Liver (tissue), 9 donors: ENCODE data around the gene DENND2D. TPM values are rescaled to one million over a fixed set of nuclear protein-coding genes. Genes with fewer than 3 reads are reported as not detected.

Source experiments
- DNase-seq: peaks from one replicate; pipeline ENCODE4 v3.0.0-alpha.2; 2017; ENCODE audit warnings: low spot score
- H3K27ac ChIP-seq, 2 donors: one replicate each; pipeline ENCODE4 v1.7.0; 2013; ENCODE audit warnings: inconsistent platforms in 2 of 2, low read length in 2 of 2, control low read depth in 1 of 2, low read depth in 1 of 2, mild to moderate bottlenecking in 1 of 2
- H3K27me3 ChIP-seq, 4 donors: one replicate each; pipeline versions ENCODE4 v1.6.1 to v1.7.0; 2013; ENCODE audit warnings: low read length in 3 of 4, inconsistent platforms in 1 of 4, mild to moderate bottlenecking in 1 of 4, moderate library complexity in 1 of 4; ENCODE audit not compliant: control insufficient read depth in 4 of 4, insufficient read depth in 4 of 4
- H3K36me3 ChIP-seq, 4 donors: one replicate each; pipeline versions ENCODE4 v1.6.1 to v1.7.0; 2013; ENCODE audit warnings: low read length in 3 of 4, mild to moderate bottlenecking in 3 of 4, low read depth in 1 of 4, moderate library complexity in 1 of 4; ENCODE audit not compliant: control insufficient read depth in 4 of 4, insufficient read depth in 3 of 4
- H3K4me1 ChIP-seq, 4 donors: one replicate each; pipeline versions ENCODE4 v1.6.1 to v1.7.0; 2013; ENCODE audit warnings: low read length in 3 of 4, mild to moderate bottlenecking in 3 of 4, moderate library complexity in 1 of 4; ENCODE audit not compliant: control insufficient read depth in 4 of 4, insufficient read depth in 4 of 4
- H3K4me3 ChIP-seq, 3 donors: one replicate each; pipeline versions ENCODE4 v1.6.1 to v1.7.0; 2013; ENCODE audit warnings: low read length in 3 of 3, control low read depth in 1 of 3, low read depth in 1 of 3, mild to moderate bottlenecking in 1 of 3
- H3K9ac ChIP-seq, 2 donors: one replicate each; pipeline ENCODE4 v1.7.0; 2013; ENCODE audit warnings: low read length in 2 of 2, mild to moderate bottlenecking in 2 of 2, moderate library complexity in 2 of 2, control low read depth in 1 of 2, low read depth in 1 of 2
- H3K9me3 ChIP-seq, 4 donors: one replicate each; pipeline versions ENCODE4 v1.6.1 to v1.7.0; 2013; ENCODE audit warnings: low read length in 3 of 4; ENCODE audit not compliant: control insufficient read depth in 4 of 4
- EGR1 ChIP-seq, 2 donors: IDR thresholded peaks; 2 replicates each; pipeline ENCODE4 v1.6.1; 2016 to 2018; ENCODE audit warnings: antibody characterized with exemption in 2 of 2, low read depth in 2 of 2
- FOXA1 ChIP-seq: IDR thresholded peaks from 2 replicates; pipeline ENCODE4 v1.6.1; 2016; ENCODE audit warnings: antibody characterized with exemption
- FOXA2 ChIP-seq: IDR thresholded peaks from 2 replicates; pipeline ENCODE4 v1.6.1; 2016; ENCODE audit warnings: antibody characterized with exemption
- GABPA ChIP-seq, 2 donors: IDR thresholded peaks in 1 of 2; conservative IDR thresholded peaks in 1 of 2; 2 replicates each; pipeline ENCODE4 v1.6.1; 2016; ENCODE audit warnings: antibody characterized with exemption in 2 of 2, mild to moderate bottlenecking in 1 of 2, moderate library complexity in 1 of 2
- HNF4A ChIP-seq, 2 donors: conservative IDR thresholded peaks; 2 replicates each; pipeline ENCODE4 v1.6.1; 2016; ENCODE audit warnings: antibody characterized with exemption in 2 of 2, mild to moderate bottlenecking in 2 of 2
- HNF4G ChIP-seq: IDR thresholded peaks from 2 replicates; pipeline ENCODE4 v1.6.1; 2016; ENCODE audit warnings: antibody characterized with exemption
- JUND ChIP-seq, 2 donors: IDR thresholded peaks; 2 replicates each; pipeline ENCODE4 v1.6.1; 2016; ENCODE audit warnings: antibody characterized with exemption in 2 of 2
- NR2F2 ChIP-seq: IDR thresholded peaks from 2 replicates; pipeline ENCODE4 v1.6.1; 2016; ENCODE audit warnings: antibody characterized with exemption
- RAD21 ChIP-seq, 2 donors: IDR thresholded peaks; 2 replicates each; pipeline ENCODE4 v1.6.1; 2016; ENCODE audit warnings: antibody characterized with exemption in 2 of 2, mild to moderate bottlenecking in 2 of 2
- RXRA ChIP-seq, 2 donors: IDR thresholded peaks; 2 replicates each; pipeline ENCODE4 v1.6.1; 2017 to 2018; ENCODE audit warnings: antibody characterized with exemption in 2 of 2, mild to moderate bottlenecking in 1 of 2
- SP1 ChIP-seq: IDR thresholded peaks from 2 replicates; pipeline ENCODE4 v1.6.1; 2018; ENCODE audit warnings: antibody characterized with exemption, mild to moderate bottlenecking
- TAF1 ChIP-seq: conservative IDR thresholded peaks from 2 replicates; pipeline ENCODE4 v1.6.1; 2016; ENCODE audit warnings: antibody characterized with exemption, mild to moderate bottlenecking
- YY1 ChIP-seq: IDR thresholded peaks from 2 replicates; pipeline ENCODE4 v1.6.1; 2016; ENCODE audit warnings: antibody characterized with exemption, mild to moderate bottlenecking
- WGBS: extraction: QIAGEN DNeasy Blood & Tissue Kit; methylation state at CpG from one replicate; pipeline ENCODE4 v1.1.7; 2013; 5-methylcytosine and 5-hydroxymethylcytosine counted together
- polyA plus RNA-seq, 2 donors: library from polyadenylated mRNA; stranded (reverse) in 1 of 2; unstranded in 1 of 2; fragments of 200-250 nt in 1 of 2; fragments of >200 nt in 1 of 2; fragmentation: Nextera tagmentation in 1 of 2; extraction: Ambion mirVana in 1 of 2; gene quantifications; one replicate each; pipeline versions ENCODE4 v1.2.1 to v1.2.3, GENCODE V29; 2013 to 2015
- total RNA-seq, 2 donors: library from RNA; depleted of rRNA; stranded (reverse); fragments of >200 nt; gene quantifications; one replicate each; pipeline ENCODE4 v1.2.3, GENCODE V29; 2014
- TF ChIP-seq, protein P1 (sequence below): IDR thresholded peaks from 2 replicates; pipeline ENCODE4 v1.6.1; 2016; ENCODE audit warnings: antibody characterized with exemption, mild to moderate bottlenecking
- TF ChIP-seq, protein P2 (sequence below): IDR thresholded peaks from 2 replicates; pipeline ENCODE4 v1.6.1; 2016; ENCODE audit warnings: antibody characterized with exemption
- TF ChIP-seq, protein P3 (sequence below): IDR thresholded peaks from 2 replicates; pipeline ENCODE4 v1.6.1; 2016; ENCODE audit warnings: antibody characterized with exemption
- TF ChIP-seq, protein P4 (sequence below): fragments of 150-350 bp; IDR thresholded peaks from 2 replicates; pipeline ENCODE4 v1.5.1; 2017; ENCODE audit warnings: improper control_type of control experiment, low read depth, low read length; ENCODE audit not compliant: missing input control
- donor health status: healthy.
- donor health status: healthy.
- donor health status: healthy.
- donor health status: healthy.
- donor health status: healthy.

Gene DENND2D
- total and polyA plus RNA-seq, 4 donors, result 8.8 to 20.7 (median 12.8) TPM

DNA sequence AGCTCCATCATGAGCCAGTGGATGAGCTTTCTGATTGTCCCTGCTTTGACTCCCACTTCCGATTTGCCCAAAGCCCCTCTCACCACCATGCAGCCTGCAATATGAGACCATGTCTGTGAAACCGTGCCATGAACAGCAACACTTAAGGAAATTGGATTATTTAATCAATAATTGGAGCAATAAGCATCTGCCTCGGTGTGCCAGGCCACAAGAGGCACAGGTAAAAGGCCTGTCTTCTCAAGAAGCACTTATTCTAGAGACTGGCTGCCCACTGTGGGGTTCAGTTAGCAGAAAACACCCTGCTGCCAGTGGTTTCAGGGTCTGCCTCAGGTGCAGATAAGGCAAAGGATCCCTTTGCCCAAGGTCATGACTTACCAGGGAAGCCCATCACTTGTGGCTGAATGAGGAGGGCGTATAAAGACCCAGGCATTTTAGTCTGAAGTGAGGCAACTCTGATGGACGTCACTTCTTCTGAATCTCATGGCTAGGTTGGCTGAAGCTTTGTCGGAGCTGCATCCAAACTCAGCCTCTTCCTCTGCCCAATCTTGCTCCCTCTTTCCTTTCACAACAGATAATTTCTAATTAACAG lies 19.9 kb upstream of the DENND2D start:
- Histone ChIP-seq H3K9ac (no peak overlapping the region), H3K36me3 (no peaks in the 10 kb centered on the region), H3K4me3 (no peak overlapping the region), H3K27me3 (no peaks in the 10 kb centered on the region), H3K9me3 (no peaks in the 10 kb centered on the region), H3K27ac (no peak overlapping the region), H3K4me1 (peaks cover 0 to 11% (median 2%) of the 10 kb centered on the region in 4 donors)
- no peak for DNase-seq
- WGBS, result 87% methylated on average over 6 of the region's 6 CpGs
- TF ChIP-seq RXRA (IDR thresholded peaks at IDR 0.05), result no peak
- TF ChIP-seq, protein P1, sequence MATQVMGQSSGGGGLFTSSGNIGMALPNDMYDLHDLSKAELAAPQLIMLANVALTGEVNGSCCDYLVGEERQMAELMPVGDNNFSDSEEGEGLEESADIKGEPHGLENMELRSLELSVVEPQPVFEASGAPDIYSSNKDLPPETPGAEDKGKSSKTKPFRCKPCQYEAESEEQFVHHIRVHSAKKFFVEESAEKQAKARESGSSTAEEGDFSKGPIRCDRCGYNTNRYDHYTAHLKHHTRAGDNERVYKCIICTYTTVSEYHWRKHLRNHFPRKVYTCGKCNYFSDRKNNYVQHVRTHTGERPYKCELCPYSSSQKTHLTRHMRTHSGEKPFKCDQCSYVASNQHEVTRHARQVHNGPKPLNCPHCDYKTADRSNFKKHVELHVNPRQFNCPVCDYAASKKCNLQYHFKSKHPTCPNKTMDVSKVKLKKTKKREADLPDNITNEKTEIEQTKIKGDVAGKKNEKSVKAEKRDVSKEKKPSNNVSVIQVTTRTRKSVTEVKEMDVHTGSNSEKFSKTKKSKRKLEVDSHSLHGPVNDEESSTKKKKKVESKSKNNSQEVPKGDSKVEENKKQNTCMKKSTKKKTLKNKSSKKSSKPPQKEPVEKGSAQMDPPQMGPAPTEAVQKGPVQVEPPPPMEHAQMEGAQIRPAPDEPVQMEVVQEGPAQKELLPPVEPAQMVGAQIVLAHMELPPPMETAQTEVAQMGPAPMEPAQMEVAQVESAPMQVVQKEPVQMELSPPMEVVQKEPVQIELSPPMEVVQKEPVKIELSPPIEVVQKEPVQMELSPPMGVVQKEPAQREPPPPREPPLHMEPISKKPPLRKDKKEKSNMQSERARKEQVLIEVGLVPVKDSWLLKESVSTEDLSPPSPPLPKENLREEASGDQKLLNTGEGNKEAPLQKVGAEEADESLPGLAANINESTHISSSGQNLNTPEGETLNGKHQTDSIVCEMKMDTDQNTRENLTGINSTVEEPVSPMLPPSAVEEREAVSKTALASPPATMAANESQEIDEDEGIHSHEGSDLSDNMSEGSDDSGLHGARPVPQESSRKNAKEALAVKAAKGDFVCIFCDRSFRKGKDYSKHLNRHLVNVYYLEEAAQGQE, result no peak

DNA sequence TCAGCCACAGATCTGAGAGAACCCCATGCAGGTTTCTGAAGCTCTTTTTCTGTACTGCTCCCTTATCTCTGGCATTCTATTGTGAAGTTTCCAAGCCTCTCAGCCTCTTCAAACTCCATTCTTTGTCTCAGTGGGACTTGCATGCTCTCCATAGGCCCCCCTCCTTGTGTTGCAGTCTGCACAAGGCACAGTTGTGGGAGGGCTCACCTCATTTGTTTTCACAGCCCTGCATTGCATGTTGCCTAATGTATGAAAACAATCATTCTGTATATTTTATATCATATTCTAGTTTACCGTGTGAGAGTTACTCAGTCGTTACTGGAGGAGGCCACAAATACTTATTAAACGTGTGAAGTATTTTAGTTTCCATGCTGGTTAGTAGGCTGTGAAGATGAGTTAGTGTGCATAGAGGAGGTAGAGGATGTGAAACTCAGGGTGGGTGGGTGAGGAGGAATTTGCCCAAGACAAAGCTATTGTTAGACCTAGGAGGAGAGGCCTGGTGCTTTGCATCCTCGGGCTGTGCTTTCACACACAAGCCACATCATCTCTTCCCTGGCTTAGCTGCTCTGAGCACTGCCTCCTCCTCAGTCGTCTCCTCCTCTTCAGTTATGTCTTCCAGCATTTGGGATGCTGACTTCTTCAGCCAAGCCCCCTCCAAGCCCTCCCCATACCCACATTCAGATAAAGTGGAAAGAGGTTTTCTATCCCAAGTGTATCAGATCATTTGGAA lies 19.3 kb upstream of the DENND2D start:
- Histone ChIP-seq H3K4me1 (peaks cover 0 to 11% (median 2%) of the 10 kb centered on the region in 4 donors), H3K9ac (no peak overlapping the region), H3K4me3 (no peak overlapping the region), H3K36me3 (no peaks in the 10 kb centered on the region), H3K27ac (no peak overlapping the region), H3K27me3 (no peaks in the 10 kb centered on the region), H3K9me3 (no peaks in the 10 kb centered on the region)
- DNase-seq, result no peak
- TF ChIP-seq TAF1 (no peak), NR2F2 (no peak), EGR1 (IDR thresholded peaks at IDR 0.05; ENCODE audit: low read depth in 2 of 2) (no peak), SP1 (no peak), RAD21 (IDR thresholded peaks at IDR 0.05) (no peak), FOXA2 (no peak), HNF4A (conservative IDR thresholded peaks at IDR 0.05) (no peak), HNF4G (no peak), GABPA (IDR thresholded peaks at IDR 0.05 in 1 of 2, conservative IDR thresholded peaks at IDR 0.05 in 1 of 2) (no peak), FOXA1 (no peak), JUND (IDR thresholded peaks at IDR 0.05) (no peak), RXRA (IDR thresholded peaks at IDR 0.05) (no peak), YY1 (no peak)
- TF ChIP-seq, protein P2, sequence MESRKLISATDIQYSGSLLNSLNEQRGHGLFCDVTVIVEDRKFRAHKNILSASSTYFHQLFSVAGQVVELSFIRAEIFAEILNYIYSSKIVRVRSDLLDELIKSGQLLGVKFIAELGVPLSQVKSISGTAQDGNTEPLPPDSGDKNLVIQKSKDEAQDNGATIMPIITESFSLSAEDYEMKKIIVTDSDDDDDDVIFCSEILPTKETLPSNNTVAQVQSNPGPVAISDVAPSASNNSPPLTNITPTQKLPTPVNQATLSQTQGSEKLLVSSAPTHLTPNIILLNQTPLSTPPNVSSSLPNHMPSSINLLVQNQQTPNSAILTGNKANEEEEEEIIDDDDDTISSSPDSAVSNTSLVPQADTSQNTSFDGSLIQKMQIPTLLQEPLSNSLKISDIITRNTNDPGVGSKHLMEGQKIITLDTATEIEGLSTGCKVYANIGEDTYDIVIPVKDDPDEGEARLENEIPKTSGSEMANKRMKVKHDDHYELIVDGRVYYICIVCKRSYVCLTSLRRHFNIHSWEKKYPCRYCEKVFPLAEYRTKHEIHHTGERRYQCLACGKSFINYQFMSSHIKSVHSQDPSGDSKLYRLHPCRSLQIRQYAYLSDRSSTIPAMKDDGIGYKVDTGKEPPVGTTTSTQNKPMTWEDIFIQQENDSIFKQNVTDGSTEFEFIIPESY, result no peak
- TF ChIP-seq, protein P1, result no peak
- TF ChIP-seq, protein P3, sequence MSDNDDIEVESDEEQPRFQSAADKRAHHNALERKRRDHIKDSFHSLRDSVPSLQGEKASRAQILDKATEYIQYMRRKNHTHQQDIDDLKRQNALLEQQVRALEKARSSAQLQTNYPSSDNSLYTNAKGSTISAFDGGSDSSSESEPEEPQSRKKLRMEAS, result no peak
- TF ChIP-seq, protein P4, sequence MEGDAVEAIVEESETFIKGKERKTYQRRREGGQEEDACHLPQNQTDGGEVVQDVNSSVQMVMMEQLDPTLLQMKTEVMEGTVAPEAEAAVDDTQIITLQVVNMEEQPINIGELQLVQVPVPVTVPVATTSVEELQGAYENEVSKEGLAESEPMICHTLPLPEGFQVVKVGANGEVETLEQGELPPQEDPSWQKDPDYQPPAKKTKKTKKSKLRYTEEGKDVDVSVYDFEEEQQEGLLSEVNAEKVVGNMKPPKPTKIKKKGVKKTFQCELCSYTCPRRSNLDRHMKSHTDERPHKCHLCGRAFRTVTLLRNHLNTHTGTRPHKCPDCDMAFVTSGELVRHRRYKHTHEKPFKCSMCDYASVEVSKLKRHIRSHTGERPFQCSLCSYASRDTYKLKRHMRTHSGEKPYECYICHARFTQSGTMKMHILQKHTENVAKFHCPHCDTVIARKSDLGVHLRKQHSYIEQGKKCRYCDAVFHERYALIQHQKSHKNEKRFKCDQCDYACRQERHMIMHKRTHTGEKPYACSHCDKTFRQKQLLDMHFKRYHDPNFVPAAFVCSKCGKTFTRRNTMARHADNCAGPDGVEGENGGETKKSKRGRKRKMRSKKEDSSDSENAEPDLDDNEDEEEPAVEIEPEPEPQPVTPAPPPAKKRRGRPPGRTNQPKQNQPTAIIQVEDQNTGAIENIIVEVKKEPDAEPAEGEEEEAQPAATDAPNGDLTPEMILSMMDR, result no peak
- 79% methylated on average over 5 of the region's 5 CpGs for WGBS
